ENCODE measurements around the gene KRTAP5-3. TPM values are rescaled to one million over a fixed set of nuclear protein-coding genes. Genes with fewer than 3 reads are reported as not detected.

The KRTAP5-3 gene
- total and polyA plus RNA-seq, 9 of the 15 experiments (the other 6 are each of a cell fraction or from before 2014, with no cell fraction given), result not detected

GRCh38 chr11:1572197-1573076 is 35.8 kb downstream of the KRTAP5-3 start, which contains the start of gene DUSP8 (continued):
- TF ChIP-seq REST (IDR thresholded peaks at IDR 0.05; ENCODE audit: borderline replicate concordance), result no peak
- no peak for TF ChIP-seq REST (CRISPR knock-in tag; IDR thresholded peaks at IDR 0.05; ENCODE audit: low read depth)
- peak; percentile 72 for TF ChIP-seq NFYB (IDR thresholded peaks at IDR 0.05; ENCODE audit: extremely low read depth, insufficient read length)
- no peak for TF ChIP-seq L3MBTL2 (IDR thresholded peaks at IDR 0.05)
- TF ChIP-seq MLLT1 (IDR thresholded peaks at IDR 0.05), result no peak
- no peak for TF ChIP-seq CEBPB (tag; IDR thresholded peaks at IDR 0.05)
- TF ChIP-seq ESRRA (IDR thresholded peaks at IDR 0.05; ENCODE audit: borderline replicate concordance, low read depth), result no peak
- TF ChIP-seq ZNF449 (CRISPR knock-in tag; IDR thresholded peaks at IDR 0.05), result no peak
- TF ChIP-seq ILF3 (IDR thresholded peaks at IDR 0.05; ENCODE audit: borderline replicate concordance), result no peak
- TF ChIP-seq HDAC8 (tag; IDR thresholded peaks at IDR 0.05), result no peak
- no peak for TF ChIP-seq ZNF780A (CRISPR knock-in tag; IDR thresholded peaks at IDR 0.05)
- TF ChIP-seq MCM7 (IDR thresholded peaks at IDR 0.05), result no peak
- TF ChIP-seq TSC22D4 (tag; IDR thresholded peaks at IDR 0.05), result no peak
- TF ChIP-seq NUFIP1 (IDR thresholded peaks at IDR 0.05; ENCODE audit: partially characterized antibody), result no peak
- no peak for TF ChIP-seq CBX3 (IDR thresholded peaks at IDR 0.05; ENCODE audit: borderline replicate concordance in 1 of 2, low read length in 2 of 2)
- TF ChIP-seq C11orf30 (IDR thresholded peaks at IDR 0.05; ENCODE audit: low read depth), result no peak

All from K562 (cell line).